Muscle layer of colon (tissue), 2 donors: Measurements from ENCODE around the gene ATG3.

Source experiments
- H3K27ac ChIP-seq: one replicate; pipeline ENCODE4 v1.7.0; 2013; ENCODE audit warnings: low read depth, mild to moderate bottlenecking, low read length, moderate library complexity
- H3K27me3 ChIP-seq, 2 donors: one replicate each; pipeline ENCODE4 v1.7.0; 2013; ENCODE audit warnings: low read length in 2 of 2, mild to moderate bottlenecking in 2 of 2; ENCODE audit not compliant: insufficient read depth in 2 of 2, control insufficient read depth in 1 of 2
- H3K36me3 ChIP-seq: one replicate; pipeline ENCODE4 v1.7.0; 2013; ENCODE audit warnings: mild to moderate bottlenecking, low read length; ENCODE audit not compliant: insufficient read depth
- H3K4me1 ChIP-seq: one replicate; pipeline ENCODE4 v1.7.0; 2013; ENCODE audit warnings: mild to moderate bottlenecking, low read length; ENCODE audit not compliant: insufficient read depth
- H3K4me3 ChIP-seq, 2 donors: one replicate each; pipeline ENCODE4 v1.7.0; 2013; ENCODE audit warnings: low read length in 2 of 2, low read depth in 1 of 2, mild to moderate bottlenecking in 1 of 2, moderate library complexity in 1 of 2
- H3K9ac ChIP-seq: one replicate; pipeline ENCODE4 v1.7.0; 2013; ENCODE audit warnings: low read length
- H3K9me3 ChIP-seq: one replicate; pipeline ENCODE4 v1.7.0; 2013; ENCODE audit warnings: mild to moderate bottlenecking, low read length
- donor health status: abdominal sarcoma.
- donor health status: Adenocarcinoma of cecum.

The ATG3 gene

DNA sequence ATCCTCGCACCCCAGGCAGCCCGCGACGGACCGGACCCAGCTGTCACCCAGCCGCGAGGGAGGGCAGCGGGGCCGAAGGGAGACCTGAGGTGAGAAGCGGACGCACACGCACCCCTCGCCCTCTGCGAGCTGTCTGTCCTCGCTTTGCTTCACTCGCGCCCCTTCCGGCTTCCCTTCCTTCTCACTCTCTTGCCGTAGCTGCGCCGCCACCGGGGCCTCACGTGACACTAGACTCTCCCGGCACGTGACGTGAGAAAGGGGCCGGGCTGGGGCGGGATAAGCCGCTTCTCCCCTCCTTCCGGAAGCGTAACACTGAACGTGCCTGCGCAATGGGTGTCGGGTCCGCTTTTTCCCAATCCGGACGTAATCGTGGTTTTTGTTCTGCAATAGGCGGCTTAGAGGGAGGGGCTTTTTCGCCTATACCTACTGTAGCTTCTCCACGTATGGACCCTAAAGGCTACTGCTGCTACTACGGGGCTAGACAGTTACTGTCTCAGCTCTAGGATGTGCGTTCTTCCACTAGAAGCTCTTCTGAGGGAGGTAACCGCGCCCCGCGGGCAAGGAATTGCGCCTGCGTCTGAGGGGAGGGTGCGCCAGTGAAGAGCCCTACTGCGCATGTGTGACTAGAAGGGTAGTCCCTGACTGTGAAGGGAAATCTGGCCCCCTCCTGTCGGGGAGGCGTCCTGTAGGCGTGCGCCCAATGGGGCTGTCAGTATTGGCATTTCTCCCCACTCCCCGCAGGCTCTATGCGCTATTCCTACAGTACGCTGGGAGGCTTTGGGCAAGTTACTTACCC is at the start of gene ATG3, which contains the start of gene SLC35A5:
Gene ATG3, minus strand, starts transcription at position 229 of the 796 bp plus-strand sequence. CDS start 434 bp downstream, outside the sequence.
Gene SLC35A5, plus strand, starts transcription at position 312 of the 796 bp plus-strand sequence. CDS start 1,359 bp downstream, outside the sequence.
- Histone ChIP-seq H3K27ac (peak within 1 kb of the TSS; percentile 62), H3K9ac (peak within 1 kb of the TSS; percentile 69), H3K27me3 (no peaks in the 10 kb centered on the region), H3K36me3 (peaks cover 9% of the 10 kb centered on the region), H3K4me1 (peaks cover 30% of the 10 kb centered on the region), H3K4me3 (peak within 1 kb of the TSS; percentile 72 to 89), H3K9me3 (no peaks in the 10 kb centered on the region)

DNA sequence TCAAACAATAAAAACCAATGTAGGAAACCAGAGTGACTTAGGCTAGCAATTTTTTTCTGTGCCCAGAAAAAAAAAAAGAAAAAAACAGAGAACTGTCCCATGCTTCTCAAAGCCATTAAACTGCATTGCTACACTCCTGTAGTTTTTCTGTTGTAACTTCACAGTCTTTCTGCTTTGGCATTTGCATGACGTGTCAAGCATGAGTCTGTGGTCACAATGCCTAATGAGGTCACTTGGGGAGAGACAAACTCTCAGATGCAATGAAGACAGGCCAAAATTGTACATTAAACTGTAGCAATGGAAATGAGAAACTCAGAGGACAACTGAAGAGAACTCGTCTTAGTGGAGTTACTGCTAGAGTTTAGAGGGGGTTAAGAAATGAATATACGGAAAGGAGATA is 48.4 kb upstream of the ATG3 start:
- H3K36me3 ChIP-seq, result peaks cover 63% of the 10 kb centered on the region
- H3K4me3 ChIP-seq, result no peak overlapping the region
- no peaks in the 10 kb centered on the region for H3K27me3 ChIP-seq

DNA sequence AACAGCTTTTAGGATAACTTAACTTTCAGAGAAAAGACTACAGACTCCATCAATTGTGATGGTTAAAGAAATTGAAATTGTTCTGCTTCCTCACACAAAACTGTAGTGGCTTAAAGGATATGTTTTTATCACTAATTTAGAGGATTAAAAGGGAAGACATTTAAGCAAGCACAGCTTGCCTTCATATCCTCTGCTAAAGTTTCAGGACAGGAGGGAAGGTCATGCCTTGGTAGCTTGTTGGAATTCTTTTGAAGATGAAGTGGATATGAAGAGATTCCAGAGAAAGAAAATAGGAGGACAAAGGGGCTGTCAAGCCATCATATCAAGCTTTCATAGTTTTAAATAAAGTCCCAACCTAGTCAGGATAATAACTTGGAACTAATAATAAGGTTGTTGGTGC is 46.1 kb upstream of the ATG3 start:
- no peaks in the 10 kb centered on the region for H3K4me1 ChIP-seq
- no peak overlapping the region for H3K9ac ChIP-seq
- no peaks in the 10 kb centered on the region for H3K27me3 ChIP-seq
- no peaks in the 10 kb centered on the region for H3K9me3 ChIP-seq
- no peak overlapping the region for H3K27ac ChIP-seq
- H3K4me3 ChIP-seq, result no peak overlapping the region
- H3K36me3 ChIP-seq, result peaks cover 52% of the 10 kb centered on the region

More for the DNA sequence above, 48.4 kb upstream of the ATG3 start:
- Histone ChIP-seq H3K4me1 (no peaks in the 10 kb centered on the region), H3K27ac (no peak overlapping the region), H3K9me3 (no peaks in the 10 kb centered on the region), H3K9ac (no peak overlapping the region)

DNA sequence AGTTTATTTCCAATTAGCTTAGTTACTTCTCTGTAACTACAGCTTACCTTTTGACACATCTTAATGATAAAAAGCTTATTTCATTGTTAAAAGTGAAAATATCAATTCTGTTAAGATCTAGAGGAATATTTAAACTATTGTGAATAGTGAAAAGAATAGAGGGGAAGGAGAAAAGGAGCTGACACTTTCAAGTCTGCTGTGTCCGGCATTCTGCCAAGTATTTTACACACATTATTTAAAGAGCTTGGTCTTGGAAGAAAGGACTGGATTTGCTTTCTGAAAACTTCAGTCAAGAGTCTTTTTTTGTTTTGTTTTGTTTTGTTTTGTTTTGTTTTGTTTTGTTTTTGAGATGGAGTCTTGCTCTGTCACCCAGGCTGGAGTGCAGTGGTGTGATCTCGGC is 44.3 kb upstream of the ATG3 start:
- H3K27me3 ChIP-seq, result no peaks in the 10 kb centered on the region
- H3K27ac ChIP-seq, result no peak overlapping the region
- H3K9me3 ChIP-seq, result no peaks in the 10 kb centered on the region
- H3K4me3 ChIP-seq, result no peak overlapping the region
- no peaks in the 10 kb centered on the region for H3K4me1 ChIP-seq
- no peak overlapping the region for H3K9ac ChIP-seq
- H3K36me3 ChIP-seq, result peaks cover 45% of the 10 kb centered on the region

DNA sequence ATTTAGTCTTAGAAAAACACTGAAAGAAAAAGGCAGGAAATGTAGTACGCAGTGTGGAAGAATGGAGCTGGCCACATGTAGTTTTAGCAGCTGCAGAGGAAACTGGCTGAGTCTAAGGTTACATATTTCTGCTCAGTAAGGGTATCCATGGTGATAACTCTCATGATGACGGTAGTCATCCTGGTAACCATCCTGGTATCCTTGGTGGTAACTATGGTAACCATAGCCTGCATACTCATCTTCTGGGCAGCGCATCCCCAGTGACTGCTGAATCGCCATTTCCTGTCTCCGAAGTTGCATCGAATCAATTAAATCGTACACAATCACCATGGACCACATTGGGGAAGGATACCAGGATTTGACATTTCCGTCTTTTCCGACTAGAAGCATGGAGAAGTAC is 43.5 kb upstream of the ATG3 start:
- H3K4me1 ChIP-seq, result no peaks in the 10 kb centered on the region
- H3K4me3 ChIP-seq, result no peak overlapping the region
- no peak overlapping the region for H3K9ac ChIP-seq
- H3K9me3 ChIP-seq, result no peaks in the 10 kb centered on the region
- no peak overlapping the region for H3K27ac ChIP-seq
- H3K36me3 ChIP-seq, result peaks cover 45% of the 10 kb centered on the region
- no peaks in the 10 kb centered on the region for H3K27me3 ChIP-seq

DNA sequence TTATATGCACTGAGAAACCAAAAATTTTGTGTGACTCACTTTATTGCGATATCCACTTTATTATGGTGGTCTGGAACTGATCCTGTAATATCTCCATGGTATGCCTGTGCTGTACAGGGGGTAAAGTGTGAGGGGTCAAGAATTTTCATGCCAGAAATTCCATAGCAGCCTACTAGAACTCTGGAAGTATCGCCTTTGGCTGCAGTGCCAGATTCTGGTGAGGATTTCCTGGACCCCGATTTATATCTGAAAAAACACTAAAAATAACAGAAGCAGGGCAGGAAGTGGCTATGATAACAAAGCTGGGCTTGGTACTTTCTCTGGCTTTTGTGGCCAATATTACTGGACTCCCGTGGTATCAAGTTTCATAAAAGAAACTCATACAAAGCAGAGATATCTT is 42.8 kb upstream of the ATG3 start:
- Histone ChIP-seq H3K4me3 (no peak overlapping the region), H3K36me3 (peaks cover 39% of the 10 kb centered on the region), H3K27me3 (no peaks in the 10 kb centered on the region), H3K4me1 (no peaks in the 10 kb centered on the region), H3K27ac (no peak overlapping the region), H3K9me3 (no peaks in the 10 kb centered on the region), H3K9ac (no peak overlapping the region)

DNA sequence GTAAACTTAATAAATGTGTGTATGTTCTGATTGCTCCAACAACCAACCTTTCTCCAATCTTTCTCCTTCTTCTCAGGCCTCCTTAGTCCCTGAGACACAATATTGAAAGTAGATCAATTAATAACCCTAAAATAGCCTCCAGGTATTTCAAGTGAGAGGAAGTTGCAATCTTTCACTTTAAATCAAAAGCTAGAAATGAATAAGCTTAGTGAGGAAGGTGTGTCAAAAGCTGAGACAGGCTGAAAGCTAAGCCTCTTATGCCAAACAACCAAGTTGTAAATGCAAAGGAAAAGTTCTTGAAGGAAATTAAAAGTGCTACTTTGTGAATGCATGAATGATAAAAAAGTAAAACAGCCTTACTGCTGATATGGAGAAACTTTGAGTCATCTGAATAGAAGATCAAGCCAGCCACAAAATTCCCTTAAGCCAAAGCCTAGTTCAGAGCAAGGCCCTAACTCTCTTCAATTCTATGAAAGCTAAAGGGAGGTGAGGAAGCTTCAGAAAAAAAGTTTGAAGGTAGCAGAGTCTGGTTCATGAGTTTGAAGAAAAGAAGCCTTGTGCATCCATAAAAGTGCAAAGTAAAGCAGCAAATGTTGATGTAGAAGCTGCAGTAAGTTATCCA is 40.6 kb upstream of the ATG3 start:
- H3K4me3 ChIP-seq, result no peak overlapping the region
- no peaks in the 10 kb centered on the region for H3K27me3 ChIP-seq
- H3K9me3 ChIP-seq, result no peaks in the 10 kb centered on the region
- no peak overlapping the region for H3K27ac ChIP-seq
- no peaks in the 10 kb centered on the region for H3K4me1 ChIP-seq
- H3K36me3 ChIP-seq, result peaks cover 30% of the 10 kb centered on the region
- H3K9ac ChIP-seq, result no peak overlapping the region

DNA sequence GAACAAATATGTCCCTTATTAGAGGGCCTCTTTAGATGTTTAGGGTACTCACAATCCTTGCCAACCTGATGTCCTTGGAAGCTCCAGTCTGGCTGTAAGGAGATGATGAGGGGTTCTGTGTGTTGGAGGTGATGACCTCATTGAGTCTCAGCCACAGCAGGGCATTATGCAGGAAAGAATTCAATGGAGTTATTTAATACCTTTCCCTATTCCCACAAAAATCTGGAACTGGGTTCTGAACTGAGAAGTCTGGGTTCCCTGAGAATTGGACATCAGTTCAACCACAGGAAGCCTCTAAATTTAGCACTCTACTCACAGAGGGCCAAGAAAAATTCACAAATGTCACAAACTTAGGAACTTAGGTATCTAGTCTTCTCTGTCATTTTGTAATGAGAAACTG is 37.0 kb upstream of the ATG3 start:
- Histone ChIP-seq H3K27ac (no peak overlapping the region), H3K36me3 (peaks cover 11% of the 10 kb centered on the region), H3K4me3 (no peak overlapping the region), H3K27me3 (no peaks in the 10 kb centered on the region), H3K9me3 (no peaks in the 10 kb centered on the region), H3K4me1 (no peaks in the 10 kb centered on the region), H3K9ac (no peak overlapping the region)

DNA sequence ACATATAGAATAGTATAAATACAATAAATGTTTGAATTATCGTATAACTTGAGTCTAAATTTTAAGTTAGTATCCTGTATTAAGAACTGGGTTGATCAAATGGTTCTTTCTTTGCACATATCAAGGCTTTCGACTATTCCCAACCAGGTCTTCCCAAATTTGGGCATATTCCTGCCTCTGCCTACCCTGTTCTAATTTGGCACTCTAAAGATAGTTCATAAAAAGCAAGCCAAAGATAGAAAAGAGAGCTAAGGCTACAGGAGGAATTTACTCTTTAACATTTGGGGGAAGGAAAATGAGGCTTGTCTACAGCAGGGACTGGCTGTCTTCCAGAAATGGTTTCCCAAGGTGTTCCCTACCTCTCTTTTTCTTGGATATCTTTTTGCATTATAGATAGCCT is 36.2 kb upstream of the ATG3 start:
- no peak overlapping the region for H3K4me3 ChIP-seq
- H3K9ac ChIP-seq, result no peak overlapping the region
- H3K27me3 ChIP-seq, result no peaks in the 10 kb centered on the region
- no peaks in the 10 kb centered on the region for H3K4me1 ChIP-seq
- H3K36me3 ChIP-seq, result peaks cover 15% of the 10 kb centered on the region
- no peaks in the 10 kb centered on the region for H3K9me3 ChIP-seq
- H3K27ac ChIP-seq, result no peak overlapping the region

DNA sequence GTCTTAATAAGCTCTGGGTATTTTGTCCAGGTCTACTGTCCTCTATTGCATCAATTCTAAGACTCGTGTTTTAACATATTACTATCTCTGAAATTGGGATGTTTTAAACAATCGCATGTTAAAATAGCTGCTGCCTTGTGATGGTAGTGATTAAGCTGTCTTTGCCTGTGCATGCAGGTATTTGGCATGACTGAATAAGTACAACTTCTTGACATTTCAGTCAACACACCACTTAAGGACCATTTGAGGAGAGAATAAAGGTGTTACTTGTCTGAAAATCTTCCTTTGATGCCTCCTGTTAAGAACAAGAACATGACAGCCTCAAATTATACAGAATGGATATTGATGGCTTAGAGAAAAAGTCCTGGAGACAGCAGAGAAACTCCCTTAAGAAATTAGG is 33.1 kb upstream of the ATG3 start:
- Histone ChIP-seq H3K36me3 (peaks cover 15% of the 10 kb centered on the region), H3K4me1 (no peaks in the 10 kb centered on the region), H3K9me3 (no peaks in the 10 kb centered on the region), H3K27me3 (no peaks in the 10 kb centered on the region), H3K9ac (no peak overlapping the region), H3K4me3 (no peak overlapping the region), H3K27ac (no peak overlapping the region)

DNA sequence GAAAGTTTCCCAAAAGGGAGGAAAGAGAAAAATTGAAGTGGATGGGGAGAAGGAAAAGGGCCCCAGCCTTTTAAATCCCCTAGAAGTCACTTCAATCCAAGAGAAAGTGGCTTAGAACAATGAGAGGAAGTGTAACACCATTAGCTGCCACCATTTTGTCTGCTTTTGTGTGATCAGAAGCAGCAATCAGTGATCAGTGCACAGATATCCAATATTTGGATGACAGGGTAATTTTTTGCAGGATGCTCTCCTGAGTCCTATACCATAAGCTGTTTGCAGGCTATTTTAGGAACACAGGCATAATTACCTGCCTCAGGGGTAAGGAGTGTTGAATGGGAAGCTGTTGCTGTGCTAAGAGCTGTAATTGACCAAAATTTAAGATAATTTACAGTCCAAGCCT is 31.5 kb upstream of the ATG3 start:
- H3K27me3 ChIP-seq, result no peaks in the 10 kb centered on the region
- no peak overlapping the region for H3K9ac ChIP-seq
- H3K4me3 ChIP-seq, result no peak overlapping the region
- H3K36me3 ChIP-seq, result peaks cover 5% of the 10 kb centered on the region
- H3K4me1 ChIP-seq, result no peaks in the 10 kb centered on the region
- no peak overlapping the region for H3K27ac ChIP-seq
- no peaks in the 10 kb centered on the region for H3K9me3 ChIP-seq
